Activated gamma-delta T cell treated with Interleukin-2 at 50 U/mL for 16 hours (primary cell): ENCODE data around the gene PEPD.
"Not testable (repeated sequence)": the region's sequence is repeated elsewhere in the genome, so short reads cannot be mapped to it uniquely, and the experiment has no call there.

ENCODE experiments used
- DNase-seq: peaks from one replicate; pipeline ENCODE4 v3.0.0-alpha.2; 2020

The PEPD gene

DNA sequence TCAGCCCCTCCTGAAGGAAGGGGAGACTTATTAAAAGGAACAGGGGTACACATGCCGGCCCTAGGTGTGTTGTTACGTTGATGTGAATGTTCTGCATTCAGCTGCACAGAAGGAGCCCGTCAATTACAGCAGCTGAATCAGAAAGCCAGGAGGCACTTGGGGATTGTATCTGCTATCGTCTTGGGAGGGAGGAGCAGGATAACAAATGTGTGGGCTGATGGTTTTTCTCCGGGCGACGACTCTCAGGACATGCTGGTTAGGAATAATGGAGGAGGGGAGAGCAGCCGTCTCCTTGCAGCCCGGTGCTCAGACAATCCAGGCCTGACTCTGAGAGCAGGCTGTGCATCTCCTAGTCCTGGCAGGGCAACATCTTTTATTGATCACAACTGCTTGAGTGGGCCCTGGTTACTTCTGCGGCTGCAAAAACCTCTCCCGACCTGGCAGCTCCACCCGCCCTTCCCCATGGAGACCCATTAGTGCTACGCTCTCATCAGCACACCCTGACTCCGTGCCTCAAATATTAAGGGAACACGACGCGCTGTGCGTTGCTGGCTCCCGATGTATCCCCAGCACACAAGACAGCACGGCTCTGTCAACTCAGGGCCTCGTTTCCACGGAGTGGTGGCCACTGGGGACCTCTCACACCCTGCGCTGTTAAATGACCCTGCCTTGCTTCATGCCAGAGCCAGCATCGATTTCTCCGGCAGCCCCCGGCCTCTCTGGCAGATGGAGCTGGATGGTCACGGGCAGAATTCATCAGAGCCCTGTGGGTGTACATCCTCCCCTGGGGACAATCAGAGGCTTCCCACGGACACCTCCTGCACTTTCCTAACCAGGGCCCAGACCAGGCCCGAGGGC is 25.3 kb downstream of the PEPD start:
- no peak for DNase-seq

DNA sequence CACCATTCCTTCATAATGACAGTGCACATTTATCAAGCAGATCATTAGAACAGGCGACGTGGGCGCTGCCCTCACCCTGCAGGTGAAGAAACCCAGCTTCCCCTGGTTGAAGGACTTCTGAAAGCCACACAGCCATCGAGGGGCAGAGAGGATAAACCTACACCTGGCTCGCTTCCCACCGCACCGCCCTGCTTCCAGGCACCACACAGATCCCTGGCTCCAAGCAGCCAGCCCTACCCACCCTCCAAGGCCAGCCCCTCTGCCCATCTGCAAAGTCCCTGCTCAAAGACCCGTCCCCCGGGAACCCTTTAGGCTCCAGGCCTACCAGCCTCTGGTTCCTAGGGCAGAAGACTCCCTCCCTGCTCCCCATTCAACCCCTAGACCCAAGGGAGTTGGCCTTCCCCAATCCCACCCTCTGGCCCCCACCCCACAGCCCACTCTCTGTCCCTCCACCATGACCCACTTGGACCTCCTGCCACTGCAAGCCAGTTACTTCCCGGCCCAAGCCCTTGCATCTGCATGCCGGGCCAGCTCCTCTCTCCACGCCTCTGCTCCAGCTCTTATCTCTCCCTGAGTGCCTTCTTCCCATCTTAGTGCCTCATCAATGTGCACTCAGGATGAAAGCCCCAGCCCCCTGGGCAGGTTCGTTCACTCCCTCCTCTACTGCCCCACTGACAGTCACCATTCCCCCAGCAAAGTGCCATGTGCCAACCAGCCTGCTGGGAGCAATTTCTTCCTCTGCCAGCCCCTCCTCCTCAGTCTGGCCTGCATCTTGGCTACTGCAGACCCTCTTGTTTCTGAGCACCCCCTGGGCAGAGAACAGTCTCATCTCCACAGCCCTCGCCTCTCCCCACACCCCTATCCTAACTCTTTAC is 28.0 kb downstream of the PEPD start:
- no peak for DNase-seq

DNA sequence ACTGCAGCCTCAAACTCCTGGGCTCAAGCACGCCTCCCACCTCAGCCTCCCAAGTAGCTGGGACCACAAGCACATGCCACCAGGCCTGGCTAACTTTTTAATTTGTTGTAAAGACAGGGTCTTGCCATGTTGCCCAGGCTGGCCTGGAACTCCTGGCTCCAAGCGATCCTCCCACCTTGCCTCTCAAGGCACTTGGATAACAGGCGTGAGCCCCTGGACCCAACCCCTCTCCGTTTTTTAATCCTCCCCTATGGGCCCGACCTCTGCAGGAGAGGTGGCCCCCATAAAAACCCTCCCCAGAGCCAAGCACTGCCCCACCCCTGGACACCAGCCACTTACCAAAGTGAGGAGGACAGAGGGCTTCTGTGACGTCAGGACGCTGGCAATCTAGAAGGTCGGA is 28.6 kb downstream of the PEPD start:
- no peak for DNase-seq

DNA sequence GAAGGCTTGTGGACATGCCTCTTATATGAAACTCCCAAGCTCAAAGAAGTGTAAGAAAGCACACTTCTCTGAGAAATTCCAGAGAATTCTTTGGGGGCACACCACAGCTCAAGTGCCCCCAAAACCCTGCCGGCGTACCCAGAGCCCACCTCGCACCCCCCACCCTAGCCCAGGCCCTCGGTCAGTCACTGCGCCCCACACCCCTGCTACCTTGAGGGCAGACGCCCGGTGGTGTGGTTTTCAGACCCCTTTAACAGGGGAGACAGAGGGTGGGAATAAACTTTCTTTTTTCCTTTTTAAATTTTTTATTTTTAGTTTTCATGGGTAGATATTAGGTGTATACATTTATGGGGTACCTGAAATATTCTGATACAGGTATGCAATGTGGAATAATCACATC is 29.5 kb downstream of the PEPD start:
- no peak for DNase-seq

DNA sequence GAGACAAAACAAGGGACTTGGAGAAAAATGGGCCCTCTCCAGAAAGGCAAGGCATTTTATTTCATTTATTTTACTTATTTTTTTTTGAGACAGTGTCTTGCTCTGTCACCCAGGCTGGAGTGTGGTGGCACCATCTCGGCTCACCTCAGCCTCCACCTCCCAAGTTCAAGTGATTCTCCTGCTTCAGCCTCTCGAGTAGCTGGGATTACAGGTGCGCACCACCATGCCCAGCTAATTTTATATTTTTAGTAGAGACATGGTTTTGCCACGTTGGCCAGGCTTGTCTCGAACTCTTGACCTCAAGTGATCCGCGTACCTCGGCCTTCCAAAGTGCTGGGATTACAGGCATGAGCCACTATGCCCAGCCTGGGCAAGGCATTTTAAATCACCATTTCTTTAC is 31.0 kb downstream of the PEPD start:
- DNase-seq, result not testable (repeated sequence)

DNA sequence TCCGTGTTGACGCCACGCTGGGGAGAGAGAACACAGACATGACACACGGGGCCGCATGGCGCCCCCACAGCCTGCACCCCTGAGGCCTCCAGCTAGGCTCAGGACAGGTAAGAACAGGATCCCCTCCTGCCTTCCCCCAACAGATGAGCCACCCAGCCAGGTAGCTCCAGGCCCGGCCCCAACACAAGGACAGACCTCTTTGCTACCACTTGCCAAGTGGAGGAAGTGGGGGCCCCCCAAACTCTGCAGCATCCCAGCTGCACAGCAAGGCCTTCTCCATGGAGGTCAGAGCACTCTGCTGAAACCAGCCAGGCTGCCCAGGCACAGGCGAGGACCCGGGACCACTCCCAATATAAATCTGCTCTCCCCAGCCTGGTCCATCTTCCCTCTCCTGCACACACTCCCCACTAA is 31.5 kb downstream of the PEPD start:
- DNase-seq, result no peak

DNA sequence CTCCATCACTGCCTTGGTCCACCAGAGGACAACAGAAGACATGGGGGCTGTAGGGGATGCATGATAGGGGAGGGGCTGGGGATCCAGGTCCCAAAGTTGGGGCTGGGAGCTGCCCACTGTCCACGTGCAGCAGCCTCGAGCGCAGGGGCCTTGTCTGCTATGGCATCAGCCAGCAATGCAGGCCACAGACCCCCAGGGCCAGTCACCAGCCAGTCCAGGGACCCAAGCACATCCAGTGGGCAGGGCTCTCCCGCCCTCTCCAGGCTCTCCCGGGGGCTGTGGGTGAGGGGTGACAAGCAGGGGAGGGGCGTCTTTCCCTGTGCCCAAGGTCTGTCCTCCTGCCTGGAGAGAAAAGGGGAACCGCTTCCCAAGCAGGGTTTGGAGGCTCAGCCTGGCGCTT is 32.8 kb downstream of the PEPD start:
- no peak for DNase-seq

DNA sequence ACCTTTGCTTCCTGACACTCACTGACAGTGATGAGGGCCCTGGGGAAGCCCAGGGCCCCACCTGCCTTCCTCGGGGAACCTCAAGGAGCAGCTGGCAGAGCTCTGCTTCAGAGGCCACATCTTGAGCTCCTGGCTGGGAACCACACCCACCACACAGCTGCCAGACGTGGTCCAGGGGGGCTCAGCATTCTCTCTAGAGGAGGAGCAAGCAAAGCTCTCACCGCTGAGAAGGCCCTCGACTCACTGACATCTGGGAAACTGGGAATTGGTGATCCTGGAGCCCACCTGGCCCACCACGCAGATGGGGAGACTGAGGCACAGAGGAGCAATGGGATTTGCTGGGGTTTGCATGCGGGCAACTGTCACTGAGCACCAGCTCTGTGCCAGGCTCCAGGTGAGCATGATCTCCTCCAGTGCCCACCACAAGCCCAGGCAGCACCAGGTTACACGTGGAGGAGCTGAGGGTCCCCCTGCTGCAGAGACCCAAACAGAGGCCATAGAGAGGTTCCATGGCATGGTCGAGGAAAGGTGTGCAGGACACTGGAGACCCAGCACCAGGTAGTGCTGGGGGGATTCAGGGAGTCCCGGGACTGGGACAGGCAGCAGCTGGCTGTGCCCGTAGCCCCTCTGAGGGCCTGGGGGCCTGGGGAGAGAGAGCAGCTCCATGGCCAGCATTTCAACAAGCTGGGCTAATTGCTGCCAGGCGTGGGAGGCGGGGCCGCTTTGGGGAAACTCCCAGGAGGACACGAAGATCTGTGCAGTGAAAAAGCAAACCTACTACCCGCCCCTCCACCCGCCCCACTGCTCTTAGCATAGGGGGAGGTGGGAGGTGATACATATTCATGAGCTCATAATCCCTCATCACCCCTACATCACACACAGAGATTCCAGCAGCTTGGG is 33.4 kb downstream of the PEPD start:
- DNase-seq, result no peak

DNA sequence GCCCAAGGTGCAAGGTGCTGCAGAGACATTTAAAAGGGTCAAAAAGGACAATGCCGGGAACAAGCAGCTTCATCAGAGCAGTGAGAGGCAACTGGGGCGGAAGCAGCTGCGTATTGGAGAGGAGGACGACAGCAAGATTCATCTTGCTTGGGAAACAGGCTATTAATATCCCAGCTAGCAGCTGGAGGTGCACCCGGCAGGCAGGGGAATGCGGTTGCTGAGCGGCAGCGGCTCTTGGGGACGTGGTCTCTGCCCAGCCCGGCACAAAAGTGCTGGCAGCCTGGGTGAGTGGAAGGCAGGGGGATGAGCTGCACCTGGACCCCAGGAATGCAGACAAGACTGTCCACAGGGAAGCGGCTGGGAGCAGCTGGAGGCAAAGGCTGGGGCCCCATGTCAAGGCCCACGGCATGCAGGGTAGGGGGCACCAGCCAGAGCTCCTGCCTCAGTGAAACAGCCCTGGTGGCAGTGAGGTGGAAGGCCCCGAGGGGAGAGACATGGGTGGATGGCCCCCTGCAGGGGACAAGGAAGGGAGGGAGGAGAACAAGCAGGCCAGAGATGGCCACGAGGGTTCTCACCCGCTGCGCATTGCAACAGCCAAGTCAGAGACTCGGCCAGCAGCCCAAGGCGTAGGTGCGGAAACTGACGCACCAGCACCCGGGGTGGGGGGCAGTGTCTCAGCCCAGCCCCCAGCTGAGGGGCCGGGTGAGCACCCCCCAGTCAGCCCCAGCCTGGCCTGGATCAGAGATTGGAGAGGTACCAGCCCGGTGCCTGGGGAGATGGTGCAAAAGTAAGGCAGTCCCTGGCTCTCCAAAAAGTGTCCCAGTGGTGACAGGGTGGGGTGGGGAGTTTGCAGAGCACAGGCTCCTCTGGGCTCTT is 34.4 kb downstream of the PEPD start:
- no peak for DNase-seq

DNA sequence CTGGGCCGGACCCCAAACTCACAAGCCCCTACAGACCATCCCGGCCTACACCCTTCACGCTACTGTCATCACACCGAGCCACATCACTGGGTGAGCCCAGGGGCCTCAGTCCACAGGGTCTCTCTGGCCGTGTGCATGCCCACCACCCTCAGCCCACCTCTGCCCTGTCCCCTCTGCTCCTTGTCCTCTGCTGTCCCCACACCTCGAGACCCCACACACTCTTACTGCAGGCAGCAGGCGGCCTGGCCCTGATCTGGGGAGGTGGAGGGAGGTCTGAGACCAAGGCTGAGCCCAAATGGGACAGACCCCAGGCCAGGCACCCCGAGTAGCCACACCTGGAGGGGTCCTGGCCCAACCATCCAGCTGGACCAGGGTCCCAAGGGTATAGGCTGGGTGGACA is 35.2 kb downstream of the PEPD start:
- DNase-seq, result no peak

DNA sequence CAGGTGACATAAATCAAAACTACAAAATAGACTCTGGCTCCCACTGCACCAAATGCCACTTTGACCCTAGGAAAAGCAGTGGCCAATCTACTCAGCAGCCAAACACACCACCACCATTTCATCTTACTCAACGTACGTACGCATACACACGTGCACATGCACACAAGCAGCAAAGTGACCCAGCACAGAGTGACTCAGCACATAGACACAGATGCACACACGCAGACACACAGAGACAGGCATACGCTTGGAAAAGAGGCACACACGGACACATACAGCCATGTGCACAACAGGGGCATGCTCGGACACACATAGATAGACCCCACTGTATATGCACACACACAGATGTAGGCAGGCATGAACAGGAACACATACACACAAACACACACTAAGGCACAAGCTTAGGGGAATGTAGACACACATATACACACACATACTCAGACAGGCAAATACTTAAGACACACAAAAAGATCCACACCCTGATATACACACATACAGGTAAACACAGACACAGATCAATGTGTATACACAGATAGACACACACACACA is 37.3 kb downstream of the PEPD start:
- no peak for DNase-seq

DNA sequence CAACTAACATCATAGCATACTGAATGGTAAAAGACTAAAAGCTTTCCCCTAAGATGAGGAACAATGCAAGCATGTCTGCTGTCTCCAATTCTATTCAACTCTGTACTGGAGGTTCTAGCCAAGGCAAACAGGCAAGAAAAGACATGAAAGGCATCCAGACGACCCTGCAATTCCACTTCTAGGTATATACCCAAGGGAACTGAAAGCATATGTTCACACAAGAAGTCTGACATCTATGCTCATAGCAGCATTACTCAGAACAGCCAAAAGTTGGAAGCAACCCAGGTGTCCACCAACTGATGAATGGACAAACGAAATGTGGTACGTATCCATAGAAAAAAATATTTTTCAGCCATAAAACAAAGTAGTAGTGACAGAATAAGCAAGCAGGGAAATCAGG is 39.1 kb downstream of the PEPD start:
- DNase-seq, result no peak

DNA sequence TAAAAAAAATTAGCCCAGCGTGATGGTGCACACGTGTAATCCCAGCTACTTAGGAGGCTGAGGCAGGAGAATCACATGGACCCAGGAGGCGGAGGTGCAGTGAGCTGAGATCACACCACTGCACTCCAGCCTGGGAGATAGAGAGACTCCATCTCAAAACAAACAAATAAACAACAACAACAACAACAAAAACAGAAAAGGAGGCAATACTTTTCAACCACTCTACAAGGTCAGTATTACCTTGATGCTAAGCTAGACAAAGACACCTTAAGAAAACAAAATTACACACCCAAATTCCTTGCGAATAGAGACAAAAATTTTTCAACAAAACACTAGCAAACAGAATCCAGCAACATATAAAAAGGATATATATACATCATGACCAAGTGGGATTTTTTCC is 39.7 kb downstream of the PEPD start:
- no peak for DNase-seq

DNA sequence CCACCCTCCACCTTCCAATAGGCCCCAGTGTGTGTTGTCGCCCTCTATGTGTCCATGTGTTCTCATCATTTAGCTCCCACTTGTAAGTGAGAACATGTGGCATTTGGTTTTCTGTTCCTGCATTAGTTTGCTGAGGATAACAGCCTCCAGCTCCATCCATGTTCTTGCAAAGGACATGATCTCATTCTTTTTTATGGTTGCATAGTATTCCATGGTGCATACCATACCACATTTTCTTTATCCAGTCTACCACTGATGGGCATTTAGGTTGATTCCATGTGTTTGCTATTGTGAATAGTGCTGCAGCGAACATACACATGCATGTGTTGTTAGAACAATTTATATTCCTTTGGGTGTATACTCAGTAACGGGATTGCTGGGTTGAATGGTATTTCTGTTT is 42.0 kb downstream of the PEPD start:
- DNase-seq, result not testable (repeated sequence)

DNA sequence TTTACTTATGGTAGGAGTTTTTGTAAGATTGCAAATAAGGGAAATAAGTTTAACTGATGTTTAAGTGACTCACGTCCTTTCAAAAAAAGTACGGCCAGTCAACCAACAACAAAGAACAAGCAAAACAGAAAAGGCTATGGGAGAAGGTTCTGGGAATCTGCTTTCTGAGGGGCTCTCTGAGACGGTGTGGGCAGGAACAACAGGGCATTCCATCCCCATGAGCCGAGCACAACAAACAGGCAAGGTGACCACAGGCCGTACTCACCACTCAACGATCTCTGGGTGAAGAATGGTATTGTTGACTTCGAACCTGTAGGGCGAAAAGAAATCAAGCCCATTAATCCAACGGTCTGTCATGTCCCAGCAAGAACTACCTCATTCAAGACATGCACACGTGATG is 43.8 kb downstream of the PEPD start:
- DNase-seq, result no peak

DNA sequence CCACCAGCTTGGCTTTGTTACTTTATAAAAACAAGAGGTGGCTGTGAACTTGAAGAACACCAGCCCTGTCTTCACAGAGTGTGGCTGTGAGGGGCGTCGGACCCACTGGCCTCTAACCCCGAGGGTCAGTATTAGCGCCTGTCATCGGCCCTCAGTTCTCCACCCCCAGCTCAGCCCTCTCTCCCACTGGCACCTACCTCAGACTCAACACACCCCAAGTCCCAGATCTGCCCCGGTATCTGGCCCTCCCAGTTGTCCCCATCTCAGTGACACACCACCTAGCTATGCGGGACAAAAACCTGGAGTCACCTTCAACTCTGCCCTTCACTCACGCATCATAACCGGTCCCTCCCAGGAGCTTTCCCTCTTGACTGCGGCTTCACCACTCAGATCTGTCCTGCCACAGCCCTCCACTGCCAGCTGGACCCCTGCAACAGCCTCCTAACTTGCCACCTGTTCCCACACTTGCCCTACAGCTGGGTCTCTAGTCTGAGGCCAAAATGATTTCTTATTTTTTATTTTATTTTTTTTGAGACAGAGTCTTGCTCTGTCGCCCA is 45.4 kb downstream of the PEPD start:
- no peak for DNase-seq

DNA sequence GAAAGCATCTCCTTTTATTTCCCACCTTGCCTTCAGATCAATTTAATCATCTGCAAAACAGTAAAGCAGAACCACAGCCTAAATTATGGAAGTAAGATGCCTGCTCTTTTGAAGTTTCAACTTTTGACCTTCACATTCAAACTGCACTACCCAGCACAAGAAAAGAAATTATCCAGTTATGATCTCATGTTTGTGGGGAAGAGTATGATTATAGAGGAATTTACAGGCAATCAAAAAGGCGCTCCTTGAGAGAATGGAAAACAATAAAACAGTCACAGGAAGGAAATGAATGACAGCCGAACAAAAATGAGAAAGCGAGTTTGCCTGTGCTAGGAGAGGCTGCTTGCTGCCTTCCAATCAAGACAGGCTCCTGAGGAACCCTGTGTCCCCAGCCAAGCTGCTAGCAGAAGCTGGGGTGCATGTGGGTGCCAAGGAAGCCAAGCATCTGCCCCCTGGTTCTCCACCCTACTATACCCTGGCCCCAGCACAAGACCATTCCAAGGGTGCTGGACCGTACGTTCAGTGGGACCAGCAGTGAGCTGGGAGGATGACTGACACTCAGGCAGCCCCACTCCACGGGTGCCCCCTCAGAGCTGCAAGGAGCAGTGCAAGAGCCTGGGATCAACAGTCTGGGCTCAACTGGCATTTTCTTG is 47.8 kb downstream of the PEPD start:
- no peak for DNase-seq

DNA sequence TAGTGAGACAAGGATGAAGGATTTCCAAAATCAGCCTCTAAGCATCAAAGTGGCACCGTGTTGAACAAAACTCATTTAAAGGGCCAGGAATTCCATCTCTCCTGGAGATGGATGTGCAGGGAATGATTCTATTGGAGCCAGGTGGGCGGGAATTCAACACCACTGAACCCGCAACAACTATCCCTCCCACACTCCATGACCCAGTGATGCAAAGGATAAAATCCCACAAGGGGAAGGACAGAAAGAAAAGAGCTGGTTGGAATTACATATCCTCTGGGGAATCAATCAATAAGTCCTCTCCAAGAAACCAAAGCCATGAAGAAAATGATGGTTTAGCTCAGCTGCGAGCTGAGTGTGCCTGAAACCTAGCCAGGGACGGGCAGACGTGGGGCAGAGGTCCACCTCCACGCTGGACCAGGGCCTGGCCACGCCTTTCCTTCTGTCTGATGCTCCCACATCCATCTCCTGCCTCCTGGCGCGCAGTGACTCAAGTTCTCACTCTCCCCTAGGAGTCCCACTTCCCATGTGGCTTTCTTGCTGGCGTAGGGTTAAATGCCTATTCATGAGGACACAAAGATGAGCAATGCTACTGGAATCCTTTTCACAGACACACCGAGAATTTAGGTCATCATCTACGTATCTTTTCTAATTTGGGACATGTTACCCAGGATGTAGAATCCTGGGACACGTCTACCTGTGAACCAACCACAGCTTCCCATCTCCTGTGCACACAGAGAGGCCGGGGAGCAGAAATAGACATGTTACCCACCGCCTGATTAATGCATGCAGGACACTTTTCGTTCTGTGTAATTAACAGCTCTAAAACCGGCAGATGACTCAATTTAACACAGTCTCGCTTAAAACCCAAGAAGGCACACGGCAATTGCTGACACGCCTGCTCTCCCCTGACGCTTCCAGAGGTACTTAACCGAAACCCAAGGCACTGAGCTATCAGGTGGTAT is 48.6 kb downstream of the PEPD start:
- no peak for DNase-seq

DNA sequence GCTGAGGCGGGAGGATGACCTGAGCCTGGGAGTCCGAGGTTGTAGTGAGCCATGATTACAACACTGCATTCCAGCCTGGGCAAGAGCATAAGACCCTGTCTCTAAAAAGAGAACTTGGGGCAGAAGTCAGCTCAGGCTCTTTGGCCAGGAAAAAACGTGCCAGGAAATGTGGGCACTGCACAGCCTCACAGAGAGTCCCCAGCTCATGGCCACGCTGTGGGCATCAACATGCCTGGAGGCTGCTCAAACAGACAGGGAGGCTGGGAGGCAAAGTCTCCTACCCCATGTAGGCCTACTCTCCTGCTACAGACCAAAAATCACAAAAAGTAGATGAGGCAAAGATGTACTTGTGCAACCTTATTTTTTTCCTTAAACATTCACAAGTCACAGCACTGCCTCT is 49.4 kb downstream of the PEPD start:
- DNase-seq, result no peak
